GM18507 (cell line): ENCODE measurements around the gene POLR3A.

Source experiments
- DNase-seq: peaks from one replicate; pipeline ENCODE4 v3.0.0; 2011; ENCODE audit warnings: low read depth; ENCODE audit not compliant: insufficient read length; ENCODE audit errors: extremely low spot score
- FAIRE-seq: peaks from 2 replicates; lab custom pipeline; 2011; peaks lifted over from hg19 to GRCh38; lab: Jason Lieb, UNC

POLR3A gene

GRCh38 chr10:78049851-78050250 lies 20.5 kb upstream of the POLR3A start:
- DNase-seq (no peak), FAIRE-seq (no peak)

GRCh38 chr10:78047314-78047891 lies 18.1 kb upstream of the POLR3A start:
- peak; percentile 80 for FAIRE-seq

GRCh38 chr10:78046711-78047269 lies 17.5 kb upstream of the POLR3A start:
- DNase-seq (no peak), FAIRE-seq (no peak)

More at GRCh38 chr10:78047314-78047891, 18.1 kb upstream of the POLR3A start:
- no peak for DNase-seq

DNA sequence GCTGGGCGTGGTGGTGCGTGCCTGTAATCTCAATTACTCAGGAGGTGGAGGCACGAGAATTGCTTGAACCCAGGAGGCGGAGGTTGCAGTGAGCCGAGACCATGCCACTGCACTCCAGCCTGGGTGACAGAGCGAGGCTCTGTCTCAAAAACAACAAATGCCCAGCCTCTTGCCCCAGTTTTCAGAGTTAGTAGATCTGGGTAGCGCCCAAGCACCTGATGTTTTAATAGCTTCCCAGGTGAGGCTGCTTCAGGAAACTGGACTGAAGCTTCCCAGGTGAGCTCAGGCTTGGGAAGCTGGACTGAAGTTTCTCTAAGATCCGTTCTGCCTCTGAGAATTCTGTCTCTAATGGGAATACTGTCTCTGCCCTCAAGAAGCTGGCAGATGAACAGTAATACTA lies 16.5 kb upstream of the POLR3A start:
- DNase-seq: no peak
- FAIRE-seq: no peak

DNA sequence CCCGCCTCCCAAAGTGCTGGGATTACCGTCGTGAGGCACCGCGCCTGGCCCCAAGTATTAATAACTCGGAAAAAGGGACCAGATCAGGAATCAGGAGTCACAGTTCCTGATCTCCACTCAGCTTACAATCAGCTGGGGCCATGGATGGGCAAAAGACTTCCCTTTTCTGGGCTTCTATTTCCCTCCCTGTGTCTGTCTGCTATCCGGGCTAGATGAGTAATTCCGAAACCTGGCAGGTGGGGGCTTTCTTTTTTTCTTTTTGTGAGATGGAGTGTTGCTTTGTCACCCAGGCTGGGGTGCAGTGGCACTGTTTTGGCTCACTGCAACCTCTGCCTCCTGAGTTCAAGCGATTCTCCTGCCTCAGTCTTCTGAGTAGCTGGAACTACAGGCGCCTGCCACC lies 15.9 kb upstream of the POLR3A start:
- DNase-seq (no peak), FAIRE-seq (peak; percentile 64)

DNA sequence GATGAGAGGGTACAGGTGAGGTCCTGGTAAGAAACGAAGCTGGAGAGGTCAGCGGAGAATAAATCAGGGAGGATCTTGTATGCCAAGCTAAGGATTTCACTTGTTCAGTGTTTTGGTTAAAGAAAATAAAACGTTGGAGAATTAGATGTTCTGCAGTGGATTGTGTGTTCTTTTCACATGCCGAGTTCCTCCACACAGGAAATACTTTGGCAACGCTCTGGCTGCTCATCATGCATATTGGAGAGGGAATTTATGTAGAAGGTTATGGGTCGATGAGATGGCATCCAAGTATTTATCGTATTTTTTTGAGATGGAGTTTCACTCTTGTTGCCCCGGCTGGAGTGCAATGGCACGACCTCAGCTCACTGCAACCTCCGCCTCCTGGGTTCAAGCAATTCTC lies 15.4 kb upstream of the POLR3A start:
- FAIRE-seq (no peak), DNase-seq (no peak)

GRCh38 chr10:78044179-78044578 lies 14.9 kb upstream of the POLR3A start:
- DNase-seq (no peak), FAIRE-seq (no peak)

DNA sequence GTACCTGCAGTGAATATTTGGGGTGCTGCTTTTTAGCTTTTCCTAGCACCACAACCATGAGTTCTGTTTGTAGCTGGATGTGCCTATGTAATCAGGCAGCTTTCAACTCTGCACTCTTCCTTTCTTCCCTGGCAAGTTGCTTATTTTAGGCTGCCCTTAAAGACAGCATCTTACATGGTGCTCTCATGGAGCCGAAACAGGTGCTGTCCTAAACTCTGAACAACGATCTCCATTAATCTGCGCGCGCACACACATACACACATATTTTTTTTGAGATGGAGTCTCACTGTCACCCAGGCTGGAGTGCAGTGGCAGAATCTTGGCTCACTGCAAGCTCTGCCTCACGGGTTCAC lies 13.4 kb upstream of the POLR3A start:
- FAIRE-seq (no peak), DNase-seq (no peak)

- FAIRE-seq (no peak), DNase-seq (no peak)
Observed at GRCh38 chr10:78042058-78042751, 12.9 kb upstream of the POLR3A start.

DNA sequence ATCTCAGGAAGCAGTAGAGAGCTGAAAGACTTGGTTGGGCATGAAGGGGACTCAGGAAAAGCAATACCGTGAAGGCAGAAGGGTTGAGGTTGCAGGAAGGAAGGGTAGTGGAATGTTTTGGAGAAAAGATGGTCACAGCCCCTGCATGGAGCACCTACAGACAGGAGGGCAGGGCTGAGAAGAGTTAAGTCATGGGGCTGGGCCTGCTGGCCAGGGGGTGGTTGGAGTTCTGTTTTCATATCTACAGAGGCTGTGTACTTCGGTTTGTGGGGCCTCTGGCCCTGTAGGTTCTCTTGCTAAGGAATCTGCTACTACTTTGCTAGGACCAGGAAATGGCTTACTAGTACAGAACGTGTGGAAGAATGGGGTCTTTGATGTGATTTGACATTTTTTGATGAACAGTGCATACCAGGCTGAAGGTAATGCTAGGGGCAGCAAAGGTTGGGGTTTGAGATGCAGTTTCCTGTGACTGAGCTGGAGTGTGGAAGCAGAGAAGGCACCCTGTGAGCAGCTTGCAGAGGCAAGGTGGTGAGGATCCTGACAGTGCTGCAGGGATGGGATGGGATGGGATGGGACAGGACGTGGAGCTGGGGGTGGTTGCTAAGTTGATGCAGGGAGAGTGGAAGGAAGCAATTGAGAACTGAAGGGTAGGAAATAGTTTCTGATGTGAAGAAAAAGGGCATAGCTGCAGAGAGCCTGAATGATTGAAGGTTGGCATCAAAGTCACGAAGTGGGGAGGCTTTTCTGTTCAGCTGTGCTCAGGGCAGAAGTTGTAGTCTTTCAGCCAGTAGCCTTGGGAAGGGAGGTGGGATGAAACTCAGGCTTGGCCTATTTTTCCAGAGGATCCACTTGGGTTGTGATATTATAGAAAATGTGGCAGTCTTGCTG lies 12.1 kb upstream of the POLR3A start:
- no peak for DNase-seq
- FAIRE-seq: no peak

DNA sequence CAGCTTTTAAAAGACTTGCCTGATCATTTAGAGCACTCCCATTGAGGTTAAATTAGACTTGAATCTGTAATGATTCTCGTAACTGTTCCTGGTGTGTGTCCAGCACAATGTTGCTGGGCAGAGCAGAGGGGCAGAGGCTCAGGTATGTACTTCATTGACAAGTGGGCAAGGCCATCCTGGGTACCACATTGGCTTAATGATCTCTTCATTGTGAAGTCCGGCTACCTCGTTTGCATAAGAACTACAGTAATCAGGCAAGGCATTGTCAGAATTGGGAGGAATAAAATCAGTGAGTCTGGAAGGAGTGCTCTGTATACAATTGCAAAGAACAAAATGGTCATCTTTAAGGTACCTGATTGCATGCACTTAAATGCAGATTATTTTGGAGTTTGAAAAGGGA lies 10.4 kb upstream of the POLR3A start:
- DNase-seq (no peak), FAIRE-seq (no peak)

GRCh38 chr10:78038791-78039547 lies 9.7 kb upstream of the POLR3A start:
- DNase-seq (no peak), FAIRE-seq (no peak)

DNA sequence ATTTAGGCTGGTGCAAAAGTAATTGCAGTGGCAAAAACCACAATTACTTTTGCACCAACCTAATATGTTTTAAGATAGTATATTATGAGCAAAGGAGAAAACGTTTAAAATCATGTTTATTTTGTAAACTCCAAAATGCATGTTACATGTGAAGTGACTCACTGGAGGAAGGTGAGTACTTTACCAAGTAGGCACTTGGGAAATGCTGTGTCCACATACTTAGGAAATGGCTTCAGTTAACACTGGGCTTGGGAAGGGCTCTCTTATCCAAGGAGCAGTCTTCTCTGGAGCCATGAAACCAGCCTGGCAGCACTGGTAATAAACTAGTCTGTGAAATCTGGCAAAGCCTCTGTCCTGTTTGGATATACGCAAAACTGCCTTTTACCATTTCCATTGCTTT lies 8.8 kb upstream of the POLR3A start:
- DNase-seq (no peak), FAIRE-seq (no peak)

DNA sequence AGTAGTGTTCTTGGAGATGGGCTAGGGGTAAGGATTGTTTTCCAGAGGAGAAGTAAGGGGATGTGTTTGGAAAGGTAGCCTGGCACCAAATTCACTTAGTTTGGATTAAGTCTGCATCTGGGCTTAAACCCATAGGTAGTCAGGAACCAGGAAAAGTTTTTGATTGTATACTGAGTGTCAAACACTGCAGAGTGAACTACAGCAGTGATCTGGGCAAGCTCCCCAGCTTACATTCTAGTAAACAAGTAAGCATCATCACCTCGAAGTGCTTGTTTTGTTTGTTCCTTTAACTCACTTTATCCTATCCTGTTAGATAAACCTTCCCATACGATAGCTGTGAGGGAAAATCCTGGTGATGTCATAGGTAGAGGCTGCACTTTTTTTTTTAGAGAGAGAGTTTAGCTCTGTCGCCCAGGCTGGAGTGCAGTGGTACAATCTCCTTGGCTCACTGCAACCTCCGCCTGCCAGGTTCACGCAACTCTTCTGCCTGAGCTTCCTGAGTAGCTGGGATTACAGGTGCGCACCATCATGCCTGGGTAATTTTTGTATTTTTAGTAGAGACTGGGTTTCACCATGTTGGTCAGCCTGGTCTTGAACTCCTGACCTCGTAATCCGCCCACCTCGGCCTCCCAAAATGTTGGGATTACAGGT lies 6.7 kb upstream of the POLR3A start:
- no peak for FAIRE-seq

DNA sequence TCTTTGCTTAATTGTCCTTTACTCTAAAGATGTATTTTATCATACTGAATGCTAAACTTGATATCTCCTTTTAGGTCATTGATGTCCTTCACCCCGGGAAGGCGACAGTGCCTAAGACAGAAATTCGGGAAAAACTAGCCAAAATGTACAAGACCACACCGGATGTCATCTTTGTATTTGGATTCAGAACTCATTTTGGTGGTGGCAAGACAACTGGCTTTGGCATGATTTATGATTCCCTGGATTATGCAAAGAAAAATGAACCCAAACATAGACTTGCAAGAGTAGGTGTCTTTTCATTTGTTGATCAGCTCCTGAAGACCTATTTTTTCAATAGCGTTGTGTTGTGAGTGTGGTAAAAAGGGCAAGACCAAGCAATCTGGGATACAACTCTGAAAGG lies 6.1 kb upstream of the POLR3A start:
- DNase-seq: no peak
- FAIRE-seq: no peak

More for the DNA sequence above, 6.7 kb upstream of the POLR3A start:
- DNase-seq: no peak

- FAIRE-seq (no peak), DNase-seq (no peak)
Observed at GRCh38 chr10:78035025-78035424, 5.7 kb upstream of the POLR3A start.

DNA sequence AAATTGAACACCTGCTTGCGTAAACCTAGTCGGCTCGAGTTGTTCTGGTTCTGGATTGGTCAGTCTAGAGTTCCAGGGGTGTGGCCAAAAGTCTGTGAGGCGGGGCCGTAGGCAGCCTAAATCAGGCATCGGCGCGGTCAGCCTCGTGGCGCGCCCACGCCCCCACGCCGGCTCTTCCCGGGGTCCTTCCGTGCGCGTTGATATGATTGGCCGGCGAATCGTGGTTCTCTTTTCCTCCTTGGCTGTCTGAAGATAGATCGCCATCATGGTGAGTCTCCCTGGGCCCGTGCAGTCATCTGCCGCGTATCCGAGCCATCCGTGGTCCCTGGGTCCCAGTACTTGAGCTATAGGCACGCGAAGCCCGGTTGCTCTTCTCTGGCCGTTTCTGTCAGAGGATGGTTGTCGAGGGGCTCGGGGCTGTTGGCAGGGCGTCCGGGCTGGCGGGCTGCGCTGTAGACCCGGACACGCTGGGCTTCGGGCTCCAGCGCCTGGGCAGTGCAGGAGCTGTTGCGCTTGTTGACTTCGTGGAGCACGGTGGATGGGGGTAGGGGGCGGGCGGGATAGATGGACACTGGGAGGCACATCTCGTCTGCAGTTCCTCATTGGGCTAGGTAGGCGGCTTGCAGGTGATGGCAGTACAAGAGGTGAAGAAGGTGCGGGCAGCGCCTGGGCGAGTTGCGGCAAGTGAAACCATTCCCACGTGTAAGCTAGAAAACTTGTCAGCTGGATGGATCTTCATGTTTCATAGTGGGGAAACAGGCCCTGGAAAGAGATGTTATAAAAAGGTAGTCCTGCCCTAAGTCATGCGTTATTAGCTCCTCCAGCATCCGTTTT lies 4.5 kb upstream of the POLR3A start, which contains the start of gene RPS24:
RPS24 (plus strand) TSS at position 227 of the 834 bp plus-strand sequence; CDS start at position 266, 39 bp downstream.
- FAIRE-seq: peak; percentile 97
- DNase-seq: peak; percentile 86

GRCh38 chr10:78033387-78033636 lies 4.0 kb upstream of the POLR3A start:
- DNase-seq: no peak
- FAIRE-seq: no peak
